ENCODE data around the gene TRANK1.
A peak's percentile ranks its signal among the peaks of the same experiment; 100 is the strongest.

Gene TRANK1

GRCh38 chr3:36803091-36803791 is 141.6 kb downstream of the TRANK1 start:
- H3K27me3 ChIP-seq (replicated peaks) = no peaks in the 10 kb centered on the region
- no peak overlapping the region for H3K27ac ChIP-seq
- DNase-seq = no peak
- TF ChIP-seq, protein P1, sequence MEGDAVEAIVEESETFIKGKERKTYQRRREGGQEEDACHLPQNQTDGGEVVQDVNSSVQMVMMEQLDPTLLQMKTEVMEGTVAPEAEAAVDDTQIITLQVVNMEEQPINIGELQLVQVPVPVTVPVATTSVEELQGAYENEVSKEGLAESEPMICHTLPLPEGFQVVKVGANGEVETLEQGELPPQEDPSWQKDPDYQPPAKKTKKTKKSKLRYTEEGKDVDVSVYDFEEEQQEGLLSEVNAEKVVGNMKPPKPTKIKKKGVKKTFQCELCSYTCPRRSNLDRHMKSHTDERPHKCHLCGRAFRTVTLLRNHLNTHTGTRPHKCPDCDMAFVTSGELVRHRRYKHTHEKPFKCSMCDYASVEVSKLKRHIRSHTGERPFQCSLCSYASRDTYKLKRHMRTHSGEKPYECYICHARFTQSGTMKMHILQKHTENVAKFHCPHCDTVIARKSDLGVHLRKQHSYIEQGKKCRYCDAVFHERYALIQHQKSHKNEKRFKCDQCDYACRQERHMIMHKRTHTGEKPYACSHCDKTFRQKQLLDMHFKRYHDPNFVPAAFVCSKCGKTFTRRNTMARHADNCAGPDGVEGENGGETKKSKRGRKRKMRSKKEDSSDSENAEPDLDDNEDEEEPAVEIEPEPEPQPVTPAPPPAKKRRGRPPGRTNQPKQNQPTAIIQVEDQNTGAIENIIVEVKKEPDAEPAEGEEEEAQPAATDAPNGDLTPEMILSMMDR (IDR thresholded peaks at IDR 0.05; ENCODE audit: low read depth, low read length, missing control alignments) = no peak
- in situ Hi-C loops (cut with HindIII; ENCODE audit: low pct_ligation_motif_present, low sequenced_read_pairs) = no loop called here
- no peaks in the 10 kb centered on the region for H3K36me3 ChIP-seq (replicated peaks)
- H3K4me3 ChIP-seq (ENCODE audit: low read depth, low read length) = no peak overlapping the region

DNA sequence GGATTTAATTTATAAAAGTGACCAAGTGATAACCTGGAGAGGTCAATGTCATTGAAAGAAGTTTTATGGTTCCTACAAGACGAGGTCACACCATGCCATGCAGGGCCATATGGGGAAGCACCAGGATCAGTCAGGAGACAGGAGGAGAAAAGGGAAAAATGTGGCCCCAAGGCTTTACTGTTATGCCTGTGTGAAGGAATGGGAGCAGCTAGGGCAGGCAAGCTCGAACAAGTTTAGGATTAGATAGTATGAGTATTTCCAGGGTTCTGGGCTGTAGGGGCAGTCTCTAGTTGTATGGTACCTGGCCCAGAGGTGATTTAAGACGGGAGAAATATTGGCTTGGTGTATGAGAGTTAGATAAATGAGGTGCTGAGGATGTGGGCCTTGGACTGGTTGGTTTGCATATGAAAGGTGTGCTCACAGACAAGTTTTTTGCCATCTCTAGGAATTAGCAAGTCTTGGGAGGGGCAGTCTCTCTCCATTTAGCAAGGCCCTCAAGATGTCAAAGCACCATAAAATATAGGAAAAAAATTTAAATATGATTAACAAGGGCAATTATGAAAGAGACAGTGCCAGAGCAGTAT is 144.2 kb downstream of the TRANK1 start:
- no peak overlapping the region for H3K27ac ChIP-seq
- in situ Hi-C loops (cut with HindIII; ENCODE audit: low pct_ligation_motif_present, low sequenced_read_pairs) = no loop called here
- H3K4me3 ChIP-seq (ENCODE audit: low read depth, low read length) = no peak overlapping the region
- H3K27me3 ChIP-seq (replicated peaks) = no peaks in the 10 kb centered on the region
- no peaks in the 10 kb centered on the region for H3K36me3 ChIP-seq (replicated peaks)
- TF ChIP-seq, protein P1 (IDR thresholded peaks at IDR 0.05; ENCODE audit: low read depth, low read length, missing control alignments) = no peak
- no peak for DNase-seq

DNA sequence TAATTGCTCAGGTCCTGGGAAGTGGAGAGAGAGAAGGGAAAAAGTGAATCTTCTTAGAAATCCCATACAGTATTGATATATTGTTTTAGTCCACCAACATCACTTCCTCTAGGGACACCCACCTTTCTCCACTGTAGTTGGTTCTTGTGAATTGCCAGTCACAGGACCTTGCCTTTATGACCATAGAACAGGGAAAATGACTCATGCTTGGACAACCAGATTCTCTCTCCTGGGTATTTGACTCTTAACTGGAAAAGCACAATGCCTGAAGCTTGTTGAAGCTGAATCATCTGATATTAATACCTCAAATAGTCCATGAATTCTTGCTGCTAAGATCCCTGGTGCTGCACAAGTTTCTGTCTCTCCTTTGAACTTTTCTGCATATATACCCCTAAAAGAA is 148.0 kb downstream of the TRANK1 start:
- in situ Hi-C loops (cut with HindIII; ENCODE audit: low pct_ligation_motif_present, low sequenced_read_pairs) = no loop called here
- TF ChIP-seq, protein P1 (IDR thresholded peaks at IDR 0.05; ENCODE audit: low read depth, low read length, missing control alignments) = no peak
- peak; percentile 72 for DNase-seq
- H3K4me3 ChIP-seq (ENCODE audit: low read depth, low read length) = no peak overlapping the region
- H3K36me3 ChIP-seq (replicated peaks) = no peaks in the 10 kb centered on the region
- no peaks in the 10 kb centered on the region for H3K27me3 ChIP-seq (replicated peaks)
- no peak overlapping the region for H3K27ac ChIP-seq

GRCh38 chr3:36796161-36796560 is 148.7 kb downstream of the TRANK1 start:
- no peak for DNase-seq
- no peak overlapping the region for H3K4me3 ChIP-seq (ENCODE audit: low read depth, low read length)
- no peaks in the 10 kb centered on the region for H3K36me3 ChIP-seq (replicated peaks)
- no peak overlapping the region for H3K27ac ChIP-seq
- no peaks in the 10 kb centered on the region for H3K27me3 ChIP-seq (replicated peaks)
- TF ChIP-seq, protein P1 (IDR thresholded peaks at IDR 0.05; ENCODE audit: low read depth, low read length, missing control alignments) = no peak
- in situ Hi-C loops (cut with HindIII; ENCODE audit: low pct_ligation_motif_present, low sequenced_read_pairs) = no loop called here

DNA sequence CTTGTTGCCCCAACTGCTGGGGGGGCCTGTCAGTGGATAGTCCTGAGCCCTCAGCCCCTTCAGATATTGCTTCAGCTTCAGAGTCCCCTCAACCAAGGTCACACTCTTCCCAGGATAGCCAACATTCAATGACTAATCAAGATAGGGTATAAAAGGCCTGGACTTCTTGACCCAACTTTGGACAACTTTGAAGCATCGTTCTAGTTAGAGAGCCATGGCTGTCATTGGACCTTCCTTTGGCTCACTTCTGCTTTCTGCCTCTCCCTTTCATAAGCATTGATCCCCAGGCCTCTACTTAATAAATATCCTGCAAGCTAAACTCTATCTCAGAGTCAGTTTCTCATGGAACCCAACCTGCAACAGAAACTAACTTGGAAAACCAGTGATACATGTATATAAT is 149.2 kb downstream of the TRANK1 start:
- in situ Hi-C loops (cut with HindIII; ENCODE audit: low pct_ligation_motif_present, low sequenced_read_pairs) = no loop called here
- TF ChIP-seq, protein P1 (IDR thresholded peaks at IDR 0.05; ENCODE audit: low read depth, low read length, missing control alignments) = no peak
- no peaks in the 10 kb centered on the region for H3K36me3 ChIP-seq (replicated peaks)
- no peak for DNase-seq
- no peak overlapping the region for H3K4me3 ChIP-seq (ENCODE audit: low read depth, low read length)
- no peaks in the 10 kb centered on the region for H3K27me3 ChIP-seq (replicated peaks)
- H3K27ac ChIP-seq = no peak overlapping the region

Measured in brain microvascular endothelial cell (primary cell).